GM19099 (cell line): Measurements from ENCODE around the gene GPR15LG.

Experiments used
- POLR2A ChIP-seq: IDR thresholded peaks from 3 replicates; pipeline ENCODE4 v1.6.1; 2011; ENCODE audit warnings: low read depth; ENCODE audit not compliant: insufficient read length; ENCODE audit errors: extremely low read depth

Gene GPR15LG

DNA sequence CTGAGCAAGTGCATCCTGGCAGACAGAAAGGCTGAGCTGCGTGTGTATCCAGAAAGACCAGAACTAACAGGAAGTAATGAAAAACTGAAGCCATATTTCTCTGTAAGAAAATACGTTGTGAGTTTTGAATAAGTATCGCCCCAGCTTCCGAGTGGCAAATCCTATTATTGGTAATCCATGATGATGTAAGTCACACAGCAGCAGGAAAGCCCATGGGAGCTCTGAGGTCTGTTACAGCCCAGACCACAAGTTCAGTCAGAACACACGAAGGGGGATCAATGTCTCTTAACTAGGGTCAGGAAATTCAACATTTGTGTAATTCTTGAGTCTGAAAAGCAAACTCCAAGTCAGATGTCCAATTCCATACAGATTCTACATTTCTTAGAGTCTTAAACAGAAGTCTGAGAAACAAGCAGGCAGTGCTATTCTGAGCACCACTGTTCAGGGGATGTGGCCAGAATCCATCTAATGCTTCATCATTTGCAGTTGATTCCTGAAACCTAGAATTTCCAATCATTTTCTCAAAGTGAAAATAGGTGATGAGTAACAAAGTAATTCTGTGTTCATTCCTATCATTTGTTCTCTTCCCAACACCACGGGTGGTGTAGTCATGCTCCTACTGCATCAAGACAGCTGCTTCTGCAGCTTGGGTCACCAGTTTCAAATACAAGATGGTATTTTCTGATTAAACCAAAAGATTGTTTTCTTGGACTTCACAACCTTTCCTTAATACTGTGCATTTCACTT is 52.0 kb downstream of the GPR15LG start, which contains the start of gene LRIT2:
Gene LRIT2, minus strand, starts transcription at position 118 of the 747 bp plus-strand sequence. Its CDS starts 24 bp downstream, at position 94.
- no peak for TF ChIP-seq POLR2A

DNA sequence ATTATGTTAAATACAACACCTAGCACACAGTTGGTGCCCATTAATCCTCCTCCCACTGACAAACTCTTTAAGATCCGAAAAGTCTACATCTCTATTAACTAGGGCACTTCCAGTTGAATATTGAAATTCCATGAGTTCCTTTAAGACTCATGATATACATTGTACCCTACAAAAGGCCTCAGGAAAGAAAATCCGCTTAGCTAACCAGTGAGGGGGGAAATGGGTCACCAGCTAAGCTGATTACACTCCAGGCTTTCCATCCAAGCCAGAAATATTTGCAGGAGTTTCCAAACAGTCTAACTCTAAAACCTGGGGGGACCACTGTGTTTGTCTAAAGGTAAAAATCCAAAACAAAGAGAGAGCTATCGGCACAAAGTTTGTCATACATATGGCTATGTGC is 53.0 kb downstream of the GPR15LG start:
- TF ChIP-seq POLR2A, result no peak

DNA sequence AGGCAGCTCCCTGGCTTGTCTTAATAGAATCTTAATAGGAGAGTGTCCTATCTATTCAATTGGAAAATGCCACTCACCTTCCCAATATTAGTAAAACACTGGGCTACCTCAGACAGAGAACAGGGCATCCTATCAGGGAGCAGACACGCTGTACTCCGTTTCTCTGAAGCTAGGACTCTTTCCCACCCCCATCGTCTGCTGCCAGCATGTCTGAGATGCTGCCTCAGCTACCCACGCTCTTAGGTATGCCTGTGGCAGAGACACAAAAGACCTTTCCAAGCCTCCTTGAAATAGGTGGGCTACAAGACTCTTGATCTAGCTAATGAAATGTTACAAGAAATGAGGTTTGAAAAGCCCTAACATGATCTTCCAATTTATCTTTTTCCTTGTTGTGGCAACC is 54.2 kb downstream of the GPR15LG start:
- TF ChIP-seq POLR2A, result no peak

DNA sequence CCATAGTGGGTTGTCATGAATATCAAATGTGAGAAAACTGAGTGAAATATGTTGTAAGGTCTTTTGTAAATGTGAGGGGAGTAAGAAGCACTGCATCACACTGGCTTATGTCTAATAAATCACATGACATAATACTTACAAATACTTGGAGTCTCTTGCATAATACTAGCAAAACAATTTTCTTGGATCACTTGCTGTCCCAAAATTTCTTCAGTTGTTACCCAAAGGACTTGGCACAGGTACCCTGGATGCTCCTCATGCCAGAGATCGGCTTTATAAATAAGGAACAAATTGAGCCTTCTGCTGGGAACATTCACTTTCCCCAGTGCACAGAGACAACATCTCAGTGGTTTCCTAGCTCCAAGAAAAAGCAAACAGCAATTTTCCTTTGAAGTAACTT is 56.8 kb downstream of the GPR15LG start:
- TF ChIP-seq POLR2A, result no peak

DNA sequence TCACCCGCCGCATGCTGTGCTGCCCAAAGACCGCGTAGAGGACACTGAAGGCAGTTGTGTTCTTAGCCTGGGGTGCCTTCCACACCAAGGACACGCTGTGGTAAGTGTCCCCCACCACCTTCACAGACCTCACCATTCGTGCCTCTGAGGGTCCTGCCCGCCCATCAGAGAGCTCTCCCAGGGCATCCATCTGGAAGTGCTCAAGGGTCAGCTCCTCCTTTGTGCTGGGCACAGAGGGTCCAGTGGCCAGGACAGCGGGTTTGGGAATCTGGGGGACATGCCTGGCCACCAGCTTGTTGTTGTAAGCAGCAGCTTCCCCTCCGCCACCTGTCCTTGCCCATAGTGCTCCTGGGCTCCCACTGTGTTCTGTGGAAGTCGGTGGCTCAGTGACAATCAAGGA is 58.8 kb downstream of the GPR15LG start:
- TF ChIP-seq POLR2A, result no peak

DNA sequence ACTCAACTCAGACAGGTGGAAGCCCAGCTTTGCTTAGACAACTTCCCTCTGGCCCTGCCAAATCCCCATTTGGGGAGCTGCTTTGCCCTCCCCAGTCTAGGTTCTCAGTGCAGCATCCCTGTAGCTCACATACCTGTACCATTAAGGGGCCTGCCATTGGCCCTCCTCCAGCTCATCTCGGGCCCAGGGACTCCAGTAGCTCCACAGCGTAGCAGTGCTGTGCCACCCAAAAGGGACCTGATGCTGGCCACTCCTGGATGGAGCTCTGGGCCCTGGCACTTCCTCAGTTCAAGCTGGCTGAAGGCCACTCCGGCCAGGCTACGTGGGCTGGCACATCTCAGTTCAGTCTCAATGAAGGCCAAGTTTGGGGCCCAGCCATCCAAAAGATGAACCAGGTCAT is 60.3 kb downstream of the GPR15LG start:
- no peak for TF ChIP-seq POLR2A

DNA sequence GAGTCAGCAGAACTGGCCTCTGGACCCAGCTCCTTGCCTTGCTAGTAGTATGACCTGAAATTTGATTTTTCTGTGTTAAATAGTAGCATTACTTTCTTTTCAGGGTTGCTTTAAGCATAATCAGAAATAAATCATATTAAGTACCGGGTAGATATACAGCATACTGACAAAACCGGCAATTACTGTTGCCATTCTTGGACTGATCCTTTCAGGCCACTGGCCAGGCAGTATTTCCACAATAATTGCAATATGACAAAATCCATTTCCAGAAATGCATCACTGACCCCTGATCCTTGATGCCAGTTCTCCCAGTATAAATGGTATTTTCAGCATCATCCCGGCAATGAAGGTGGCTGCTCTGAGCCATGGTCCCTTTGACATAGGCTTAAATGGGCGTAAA is 60.9 kb downstream of the GPR15LG start:
- no peak for TF ChIP-seq POLR2A
